ENCODE results near the gene AKR1C2.
"Not testable (repeated sequence)": the region's sequence is repeated elsewhere in the genome, so short reads cannot be mapped to it uniquely, and the experiment has no call there.

AKR1C2 gene

DNA sequence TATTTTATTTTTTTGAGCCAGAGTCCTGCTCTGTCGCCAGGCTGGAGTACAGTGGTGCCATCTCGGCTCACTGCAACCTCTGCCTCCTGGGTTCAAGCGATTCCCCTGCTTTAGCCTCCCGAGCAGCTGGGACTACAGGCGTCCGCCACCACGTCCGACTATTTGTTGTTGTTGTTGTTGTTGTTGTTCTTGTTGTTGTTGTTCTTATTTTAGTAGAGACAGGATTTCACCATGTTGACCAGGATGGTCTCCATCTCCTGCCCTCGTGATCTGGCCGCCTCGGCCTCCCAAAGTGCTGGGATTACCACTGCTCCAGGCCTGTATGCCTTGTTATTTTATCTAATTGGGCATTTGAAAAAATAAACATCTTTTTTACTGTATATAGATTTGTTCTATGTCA is 42.1 kb downstream of the AKR1C2 start:
- DNase-seq (ENCODE audit: low read depth in 1 of 2, low spot score in 1 of 2) = not testable (repeated sequence)

DNA sequence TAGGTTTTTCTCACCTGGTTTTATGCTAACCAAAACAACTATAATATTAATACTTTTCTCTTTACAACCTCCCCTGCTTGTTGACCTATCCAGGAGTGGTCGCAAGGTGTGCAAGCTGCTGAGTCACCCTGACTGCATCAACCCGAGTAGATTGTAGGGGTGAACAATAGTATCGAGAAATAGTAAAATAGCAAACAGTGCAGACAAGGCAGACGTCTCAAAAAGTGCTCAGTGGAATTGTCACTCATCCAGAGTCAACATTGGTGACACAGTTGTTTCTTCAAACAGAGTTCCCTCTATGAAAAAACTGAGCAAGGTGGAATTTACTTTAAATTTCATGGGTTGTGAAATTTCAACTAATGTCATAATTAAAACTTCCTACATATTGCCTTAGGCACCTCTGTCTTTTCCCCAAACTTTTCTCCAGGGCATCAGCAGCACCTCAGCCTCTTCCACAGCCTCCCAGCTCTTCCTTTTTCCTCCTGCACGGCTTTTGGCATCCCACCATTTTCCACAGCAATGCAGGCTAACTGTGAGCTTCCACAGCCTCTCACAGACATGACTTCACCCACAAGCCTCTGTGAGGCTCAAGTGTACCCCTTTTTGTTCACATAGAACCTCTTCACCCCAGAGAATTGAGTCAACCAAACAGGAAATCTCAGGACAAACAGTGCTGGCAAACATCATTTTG is 46.6 kb downstream of the AKR1C2 start:
- not testable (repeated sequence) for DNase-seq (ENCODE audit: low read depth in 1 of 2, low spot score in 1 of 2)

DNA sequence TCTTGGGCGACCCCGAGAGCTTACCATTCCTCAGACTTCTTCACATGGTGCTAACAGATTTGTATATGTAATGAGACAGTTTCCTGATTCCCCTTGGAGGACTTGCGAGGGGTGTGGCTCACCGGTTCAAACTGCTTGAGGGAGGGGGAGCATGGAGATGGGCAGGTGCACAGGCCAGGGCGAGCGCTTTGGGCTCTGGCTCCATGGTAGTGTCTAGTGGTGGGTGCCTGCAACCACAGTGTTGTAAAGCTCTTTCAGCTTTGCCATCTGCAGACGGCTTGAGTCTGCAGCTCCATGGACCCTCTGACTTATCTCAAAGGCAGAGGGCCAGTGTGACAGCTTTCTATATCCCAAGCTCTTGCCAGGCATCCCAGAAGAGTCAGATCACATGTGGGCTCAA is 47.6 kb downstream of the AKR1C2 start:
- DNase-seq (ENCODE audit: low read depth in 1 of 2, low spot score in 1 of 2) = not testable (repeated sequence)

DNA sequence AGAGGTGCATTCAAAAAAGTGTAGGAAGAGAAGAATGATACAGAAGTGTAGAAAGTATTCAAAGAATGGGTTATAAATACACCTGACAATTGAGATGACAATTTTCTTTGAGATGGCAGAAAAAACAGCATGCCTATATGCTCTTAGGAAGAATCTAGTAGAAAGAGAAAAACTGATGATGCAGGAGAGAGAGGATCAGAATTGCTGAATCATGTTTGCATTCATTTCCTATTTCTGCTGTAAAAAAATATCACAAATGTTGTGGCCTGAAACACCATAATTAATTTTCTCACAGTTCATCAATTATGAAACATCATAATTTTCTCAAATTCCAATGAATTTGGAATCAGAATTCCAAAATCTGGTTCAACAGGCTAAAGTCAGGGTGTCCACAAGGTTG is 50.3 kb downstream of the AKR1C2 start:
- no peak for DNase-seq (ENCODE audit: low read depth in 1 of 2, low spot score in 1 of 2)

DNA sequence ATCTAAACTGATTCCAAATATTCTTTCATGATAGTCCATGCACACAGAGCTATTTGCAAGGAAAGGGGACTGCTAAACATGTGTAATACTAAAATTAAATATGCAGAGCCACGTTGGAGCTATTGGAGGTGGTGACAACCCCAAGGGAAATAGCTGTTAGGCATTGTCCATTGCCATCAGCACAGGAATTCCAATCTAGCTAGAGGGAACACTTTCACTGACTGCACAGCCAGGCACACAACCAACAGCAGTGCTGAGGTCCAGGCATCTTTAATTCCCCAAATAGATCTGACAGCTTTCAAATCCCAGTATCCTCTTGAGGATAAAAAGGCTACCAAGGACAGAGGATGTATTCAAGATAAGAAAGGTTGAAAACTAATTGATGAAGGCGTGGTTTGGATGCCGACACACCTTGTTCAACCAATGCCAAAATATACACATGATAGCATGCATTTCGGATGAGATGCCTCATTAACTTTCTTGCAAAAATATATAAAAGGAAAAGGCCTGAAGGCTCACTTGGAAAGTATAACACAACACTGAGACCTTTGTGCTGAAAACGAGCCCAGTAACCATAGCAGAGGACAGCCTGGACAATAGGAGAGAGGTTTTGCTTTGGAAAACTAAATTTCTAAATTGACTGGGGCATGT is 52.0 kb downstream of the AKR1C2 start:
- not testable (repeated sequence) for DNase-seq (ENCODE audit: low read depth in 1 of 2, low spot score in 1 of 2)

DNA sequence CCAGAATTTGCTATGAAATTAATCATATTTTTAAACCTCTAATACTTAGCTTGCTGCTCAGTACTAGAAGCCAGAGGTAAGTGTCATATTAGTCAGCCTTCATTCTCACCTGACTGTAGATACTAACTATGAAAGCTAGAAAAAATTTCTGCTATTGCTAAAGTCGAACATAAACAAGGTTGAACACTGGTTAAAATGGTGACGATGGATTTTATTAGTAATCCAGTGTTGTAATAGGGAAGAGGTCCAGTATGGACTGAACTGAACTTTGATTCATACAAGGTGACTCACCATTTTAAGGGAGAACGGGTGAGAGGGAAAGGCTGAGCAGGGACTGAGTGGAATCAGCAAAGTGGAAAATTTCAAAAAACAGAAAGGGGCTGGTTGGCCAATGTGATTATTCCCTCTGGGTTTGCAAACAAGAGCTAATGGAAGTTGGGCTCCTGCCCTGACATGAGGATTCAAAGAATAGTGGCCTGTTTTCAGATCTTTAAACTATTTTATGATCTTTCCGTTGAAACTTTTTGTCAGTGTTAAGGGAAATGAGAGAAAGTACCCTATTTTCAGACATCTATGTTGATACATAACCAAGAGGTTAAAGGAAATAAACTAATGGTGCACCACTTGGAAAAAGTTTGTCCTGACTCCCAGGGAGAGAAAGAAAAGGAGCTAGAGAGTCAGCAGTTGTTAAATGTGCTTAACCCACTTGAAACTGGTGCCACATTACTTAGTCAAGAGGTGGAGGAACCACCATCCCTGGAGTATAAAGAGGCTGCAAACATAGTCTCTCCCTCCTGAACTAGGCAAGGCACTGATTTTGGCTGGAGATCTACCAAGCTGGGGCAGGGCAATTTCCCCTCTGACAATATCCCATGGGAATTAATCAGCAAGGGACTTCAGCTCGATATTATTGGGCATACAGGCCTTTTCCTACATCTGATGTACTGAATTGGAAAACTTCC is 55.7 kb downstream of the AKR1C2 start:
- no peak for DNase-seq (ENCODE audit: low read depth in 1 of 2, low spot score in 1 of 2)

DNA sequence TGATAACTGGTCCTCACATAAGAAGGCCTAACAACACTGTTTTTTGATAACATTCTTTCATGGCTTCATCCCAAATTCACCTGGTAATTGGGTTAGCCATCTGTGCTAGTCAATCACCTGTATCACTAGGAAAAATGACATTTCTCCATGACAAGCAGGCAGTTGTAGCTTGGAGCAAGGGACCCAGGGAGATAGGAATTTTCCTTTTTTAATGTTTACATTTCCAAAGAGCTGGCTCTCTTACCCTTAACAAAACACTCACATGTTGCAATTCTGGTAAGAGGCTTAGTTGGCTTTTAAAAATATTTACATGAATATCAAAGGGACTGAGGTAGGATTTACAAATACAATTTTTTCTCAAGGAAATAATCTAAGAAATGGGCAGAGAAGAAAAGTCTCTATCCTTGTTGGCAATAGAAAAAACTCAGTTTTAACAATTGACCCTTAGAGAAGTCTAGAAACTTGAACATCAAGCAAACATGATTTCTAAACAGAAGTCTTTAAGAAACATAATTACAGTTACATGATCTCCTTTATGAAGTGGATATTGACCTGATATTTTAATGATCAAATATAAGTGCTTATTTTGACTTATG is 56.5 kb downstream of the AKR1C2 start:
- no peak for DNase-seq (ENCODE audit: low read depth in 1 of 2, low spot score in 1 of 2)

DNA sequence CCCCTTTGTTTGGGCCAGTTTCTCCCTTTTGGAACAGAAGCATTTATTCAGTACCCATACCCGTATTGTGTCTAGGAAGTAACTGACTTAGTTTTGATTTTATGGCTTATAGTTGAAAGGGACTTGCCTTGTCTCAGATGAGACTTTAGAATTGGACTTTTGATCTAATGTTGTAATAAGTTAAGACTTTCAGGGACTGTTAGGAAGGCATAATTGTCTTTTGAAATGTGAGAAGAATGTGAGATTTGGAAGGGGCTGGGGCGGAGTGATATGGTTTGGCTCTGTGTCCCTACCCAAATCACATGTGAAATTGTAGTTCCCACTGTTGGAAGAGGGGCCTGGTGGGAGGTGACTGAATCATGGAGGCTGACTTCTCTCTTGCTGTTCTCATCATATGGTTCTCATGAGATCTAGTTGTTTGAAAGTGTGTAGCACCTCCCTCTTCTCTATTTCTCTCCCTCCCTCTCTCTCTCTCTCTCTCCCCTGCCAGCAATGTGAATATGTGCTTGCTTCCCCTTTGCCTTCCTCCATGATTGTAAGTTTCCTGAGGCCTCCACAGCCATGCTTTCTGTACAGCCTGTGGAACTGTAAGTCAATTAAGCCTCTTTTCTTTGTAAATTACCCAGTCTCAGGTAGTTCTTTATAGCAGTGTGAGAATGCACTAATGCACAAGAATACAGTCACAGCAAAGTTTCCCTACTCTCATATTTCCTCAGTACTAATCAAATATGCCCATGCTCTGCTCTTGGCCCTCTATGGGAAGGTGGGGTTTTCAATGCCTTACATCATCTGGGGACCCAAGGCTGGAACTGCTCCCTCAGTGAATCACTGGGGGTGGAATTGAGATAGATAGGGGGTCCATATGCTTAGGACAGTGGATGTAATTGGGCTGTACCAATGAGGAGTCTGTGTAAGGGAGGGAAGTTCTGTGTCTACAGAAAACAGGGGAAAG is 57.6 kb downstream of the AKR1C2 start:
- DNase-seq (ENCODE audit: low read depth in 1 of 2, low spot score in 1 of 2) = no peak

DNA sequence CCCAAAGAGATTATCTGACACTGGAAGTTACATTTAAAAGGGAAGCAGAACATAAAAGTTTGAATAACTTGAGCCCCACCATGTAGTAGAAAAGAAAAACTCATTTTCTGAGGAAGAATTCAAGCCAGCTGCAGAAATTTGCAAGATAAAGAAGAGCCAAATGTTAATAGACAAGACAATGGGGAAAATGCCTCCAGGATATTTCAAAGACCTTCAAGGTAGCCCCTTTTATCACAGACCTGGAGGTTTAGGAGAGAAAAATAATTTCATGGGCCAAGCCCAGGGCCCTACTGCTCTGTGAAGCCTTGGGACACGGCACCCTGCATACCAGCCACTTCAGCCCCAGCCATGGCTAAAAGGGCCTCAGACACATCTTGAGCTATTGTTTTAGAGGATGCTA is 58.8 kb downstream of the AKR1C2 start:
- DNase-seq (ENCODE audit: low read depth in 1 of 2, low spot score in 1 of 2) = no peak

DNA sequence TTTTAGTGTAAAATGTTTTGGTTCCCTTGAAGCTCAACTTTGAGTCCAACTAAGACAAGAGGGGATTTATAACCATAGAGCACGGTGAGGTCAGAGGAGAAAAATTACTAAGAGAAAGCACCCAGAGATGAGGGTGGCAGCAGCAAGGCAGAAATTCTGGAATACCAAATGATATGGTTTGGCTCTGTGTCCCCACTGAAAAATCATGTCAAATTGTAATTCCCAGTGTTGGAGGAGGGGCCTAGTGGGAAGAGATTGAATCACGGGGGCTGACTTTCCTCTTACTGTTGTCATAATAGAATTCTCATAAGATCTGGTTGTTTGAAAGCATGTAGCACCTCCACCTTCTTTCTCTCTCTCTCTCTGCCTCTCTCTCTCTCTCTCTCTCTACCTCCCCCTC is 59.8 kb downstream of the AKR1C2 start:
- no peak for DNase-seq (ENCODE audit: low read depth in 1 of 2, low spot score in 1 of 2)

DNA sequence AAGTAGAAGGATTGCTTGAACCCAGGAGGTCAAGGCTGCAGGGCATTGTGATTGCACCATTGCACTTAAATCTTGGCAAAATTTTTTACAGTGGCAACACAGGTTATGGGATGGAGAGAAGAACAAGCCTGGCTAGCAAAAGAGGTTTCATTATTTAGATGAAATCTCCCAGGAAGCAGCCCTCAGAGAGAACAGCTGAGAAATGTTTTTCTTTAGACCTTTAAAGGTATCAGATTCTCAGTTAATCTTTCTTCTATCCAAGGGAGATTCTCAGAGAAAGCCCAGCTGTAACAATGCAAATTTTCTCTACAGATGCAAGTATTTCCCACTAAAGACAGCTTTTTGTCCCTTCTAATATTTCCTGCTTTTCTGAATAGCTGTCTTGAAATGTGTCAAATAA is 60.2 kb downstream of the AKR1C2 start:
- not testable (repeated sequence) for DNase-seq (ENCODE audit: low read depth in 1 of 2, low spot score in 1 of 2)

DNA sequence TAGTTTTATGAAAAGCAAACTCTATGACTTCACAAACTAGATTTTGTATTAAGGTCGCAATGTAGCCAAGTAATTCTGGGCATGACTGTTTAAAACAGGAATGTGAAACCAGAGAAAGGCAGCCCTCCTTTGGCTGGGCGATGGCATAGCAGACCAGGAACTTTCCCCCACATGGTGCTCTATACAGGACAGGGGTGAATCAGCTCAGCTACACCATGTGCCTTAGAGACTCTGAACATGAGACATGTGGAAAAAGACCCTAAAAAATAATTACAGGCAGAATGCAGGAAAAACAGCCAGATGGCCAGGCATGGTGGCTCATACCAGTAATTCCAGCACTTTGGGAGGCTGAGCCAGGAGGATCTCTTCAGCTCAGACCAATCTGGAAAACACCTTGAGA is 60.7 kb downstream of the AKR1C2 start:
- not testable (repeated sequence) for DNase-seq (ENCODE audit: low read depth in 1 of 2, low spot score in 1 of 2)

DNA sequence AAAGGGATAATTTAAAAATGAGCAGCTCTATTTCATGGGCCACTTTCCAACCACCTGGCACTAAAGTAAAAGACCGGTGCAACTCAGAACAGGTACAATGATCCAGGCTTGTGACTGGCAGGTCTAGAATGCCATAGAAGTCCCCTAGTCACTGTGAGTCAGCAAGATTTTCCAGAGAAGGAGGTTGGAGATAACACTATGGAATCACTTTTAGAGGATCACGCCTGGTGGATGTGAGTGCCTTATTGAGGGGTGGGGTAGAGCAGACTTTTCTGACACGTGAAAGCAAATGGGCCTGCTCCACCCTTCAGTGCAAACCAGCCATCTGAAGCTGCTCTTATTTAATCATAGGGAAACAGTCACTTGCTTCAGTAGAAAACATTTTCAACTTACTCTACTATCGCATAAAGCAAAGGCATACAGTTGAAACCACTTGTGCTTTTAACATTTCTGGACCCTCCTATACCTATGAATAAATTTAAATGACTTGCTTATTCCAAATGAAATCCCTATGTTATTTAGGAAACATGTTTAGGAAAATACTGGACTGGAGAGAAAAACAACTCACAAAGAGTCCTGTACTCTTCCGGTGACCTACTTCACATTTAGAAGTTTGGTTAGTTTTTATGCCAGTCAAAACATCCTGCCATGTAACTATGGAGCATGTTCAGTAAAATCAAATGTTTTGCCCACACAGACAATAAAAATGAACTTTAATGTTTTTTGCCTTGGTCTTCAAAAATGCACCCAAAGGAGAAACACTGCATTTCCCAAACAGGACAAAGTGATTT is 61.9 kb downstream of the AKR1C2 start:
- no peak for DNase-seq (ENCODE audit: low read depth in 1 of 2, low spot score in 1 of 2)

DNA sequence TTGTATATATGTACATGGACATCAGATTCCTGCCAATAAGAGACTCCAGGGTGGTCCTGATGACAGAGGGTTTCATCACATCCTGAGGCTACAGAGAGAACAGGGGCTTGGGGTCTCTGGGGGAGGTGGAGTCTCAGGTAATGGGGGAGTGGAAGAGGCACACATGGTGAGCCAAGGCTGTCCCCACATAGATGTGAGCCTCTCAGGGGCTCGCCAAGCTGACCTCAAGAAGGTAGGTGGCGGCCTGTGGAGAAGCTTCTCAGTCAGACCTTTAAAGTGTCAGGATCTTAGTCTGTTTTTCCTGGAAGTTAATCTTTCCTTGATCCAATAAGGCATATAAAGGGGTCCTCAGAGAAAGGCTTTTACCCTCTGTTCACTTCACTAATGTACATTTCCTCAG is 62.7 kb downstream of the AKR1C2 start:
- not testable (repeated sequence) for DNase-seq (ENCODE audit: low read depth in 1 of 2, low spot score in 1 of 2)

DNA sequence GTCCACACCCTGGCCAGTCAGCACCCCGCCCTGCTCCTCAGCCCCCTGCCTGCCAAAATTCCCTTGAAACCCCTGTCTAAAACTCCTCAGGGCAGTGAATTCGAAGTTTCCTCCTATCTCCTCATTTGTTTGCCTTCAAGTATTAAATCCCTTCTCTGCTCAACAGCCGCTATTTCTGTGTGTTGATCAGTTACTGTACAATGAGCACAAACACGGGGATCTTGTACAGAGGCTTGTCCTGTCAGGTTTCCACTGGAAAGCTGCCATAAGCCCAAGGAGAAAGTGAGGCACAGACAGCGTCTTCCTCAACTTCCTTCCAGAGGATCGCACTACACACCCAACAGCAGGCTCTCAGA is 63.6 kb downstream of the AKR1C2 start:
- DNase-seq (ENCODE audit: low read depth in 1 of 2, low spot score in 1 of 2) = not testable (repeated sequence)

DNA sequence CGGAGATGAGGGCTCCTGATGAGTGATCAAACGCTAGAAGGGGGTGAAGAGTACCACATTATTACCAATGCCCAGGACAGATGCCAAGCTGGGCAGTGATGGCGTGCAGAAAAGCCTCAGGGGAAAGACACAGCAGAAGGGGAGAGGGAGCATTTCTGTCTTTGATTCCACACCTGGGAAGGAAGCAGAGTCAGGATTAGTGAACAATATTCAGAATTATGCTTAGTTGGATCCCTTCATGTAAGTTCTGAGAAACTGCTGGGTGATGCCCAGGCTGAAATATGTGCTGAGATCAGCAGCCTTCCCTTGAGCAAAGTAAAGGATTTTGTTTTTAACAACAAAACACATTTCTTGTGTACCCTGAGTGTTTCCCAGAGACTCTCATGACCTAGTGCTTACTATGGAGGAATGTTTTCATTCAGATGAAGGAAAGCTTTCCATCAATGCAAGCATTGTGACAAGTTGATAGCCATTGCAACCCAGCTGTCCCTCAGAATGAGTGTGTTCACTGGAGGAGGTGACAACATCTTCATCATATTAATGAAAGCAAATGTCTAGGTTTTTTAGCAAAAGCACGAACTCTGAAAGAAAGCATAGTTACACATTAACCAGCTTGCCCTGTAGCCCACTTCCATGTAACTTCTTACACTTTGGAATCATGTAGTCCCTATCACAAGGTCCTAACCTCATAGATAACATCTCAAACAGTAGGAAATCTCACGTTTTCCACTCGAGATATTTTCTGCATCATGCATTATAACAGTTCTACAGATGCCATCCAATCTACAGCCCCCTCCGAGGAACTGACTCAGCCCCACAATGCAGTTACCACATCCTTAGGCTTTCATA is 64.2 kb downstream of the AKR1C2 start:
- DNase-seq (ENCODE audit: low read depth in 1 of 2, low spot score in 1 of 2) = no peak

Data from stimulated activated CD4-positive, alpha-beta T cell treated with anti-CD3 and anti-CD28 coated beads, Interleukin-15, amount 100 ng/mL, for 1 hour (primary cell).